Esophagus muscularis mucosa (tissue), 4 donors: ENCODE results near the gene ENTPD6. TPM values are rescaled to one million over a fixed set of nuclear protein-coding genes. Genes with fewer than 3 reads are reported as not detected.

Source experiments
- DNase-seq: peaks from one replicate; pipeline ENCODE4 v3.0.0-alpha.2; 2017; ENCODE audit errors: extremely low spot score
- H3K27ac ChIP-seq, 4 donors: fragments of 200-600 bp; sonication (generic); replicated peaks in 1 of 4; 1 replicate in 3 of 4; 2 replicates in 1 of 4; pipeline ENCODE4 v1.5.1; 2016 to 2019; ENCODE audit warnings: mild to moderate bottlenecking in 1 of 4
- H3K27me3 ChIP-seq, 4 donors: fragments of 200-600 bp; sonication (generic); one replicate each; pipeline versions ENCODE4 v1.5.1 to v1.6.0; 2016 to 2019
- H3K36me3 ChIP-seq, 4 donors: fragments of 200-600 bp; sonication (generic); one replicate each; pipeline ENCODE4 v1.5.1; 2016 to 2019
- H3K4me1 ChIP-seq, 4 donors: fragments of 200-600 bp; sonication (generic); one replicate each; pipeline ENCODE4 v1.5.1; 2016 to 2019
- H3K4me3 ChIP-seq, 4 donors: fragments of 200-600 bp; sonication (generic); 1 replicate in 2 of 4; 2 replicates in 2 of 4; pipeline ENCODE4 v1.5.1; 2016 to 2019; ENCODE audit warnings: mild to moderate bottlenecking in 4 of 4, moderate library complexity in 1 of 4
- H3K9me3 ChIP-seq, 4 donors: fragments of 200-600 bp; sonication (generic); 1 replicate in 3 of 4; 2 replicates in 1 of 4; pipeline ENCODE4 v1.5.1; 2016 to 2019
- EP300 ChIP-seq: sonication (generic); formaldehyde crosslinking; IDR thresholded peaks from one replicate; pipeline ENCODE4 v1.6.1; 2017; ENCODE audit warnings: antibody characterized with exemption
- POLR2A ChIP-seq: fragments of 450-650 bp; IDR thresholded peaks from one replicate; pipeline ENCODE4 v1.6.1; 2017; ENCODE audit warnings: antibody characterized with exemption, moderate library complexity, mild to moderate bottlenecking, low read depth
- POLR2AphosphoS5 ChIP-seq, 2 donors: sonication (generic); formaldehyde crosslinking; IDR thresholded peaks; one replicate each; pipeline ENCODE4 v1.6.1; 2017; ENCODE audit warnings: antibody characterized with exemption in 2 of 2
- WGBS: methylation state at CpG from one replicate; pipeline ENCODE4 v1.1.5; 2018; 5-methylcytosine and 5-hydroxymethylcytosine counted together
- intact Hi-C: fragments of 100-400 bp; cut with DNase I; formaldehyde crosslinking; loops from one replicate; pipeline ENCODE4 v1.15.1; 2023
- total RNA-seq, 4 donors: library from RNA; depleted of rRNA; stranded (reverse); fragments of >200 nt; gene quantifications; one replicate each; pipeline versions ENCODE4 v1.1.0 to v1.2.1, GENCODE V29; 2016
- TF ChIP-seq, protein P1 (sequence below), 3 experiments: fragments of 200-600 bp in 2 of 3; fragments of 450-650 bp in 1 of 3; sonication (generic) in 2 of 3; IDR thresholded peaks; one replicate each; pipeline ENCODE4 v1.5.1; 2017 to 2019; ENCODE audit warnings: antibody characterized with exemption in 3 of 3, mild to moderate bottlenecking in 2 of 3, moderate library complexity in 1 of 3

ENTPD6 gene
- total RNA-seq, 4 donors from 2014 or later, result 39.0 to 44.1 (median 43.5) TPM

DNA sequence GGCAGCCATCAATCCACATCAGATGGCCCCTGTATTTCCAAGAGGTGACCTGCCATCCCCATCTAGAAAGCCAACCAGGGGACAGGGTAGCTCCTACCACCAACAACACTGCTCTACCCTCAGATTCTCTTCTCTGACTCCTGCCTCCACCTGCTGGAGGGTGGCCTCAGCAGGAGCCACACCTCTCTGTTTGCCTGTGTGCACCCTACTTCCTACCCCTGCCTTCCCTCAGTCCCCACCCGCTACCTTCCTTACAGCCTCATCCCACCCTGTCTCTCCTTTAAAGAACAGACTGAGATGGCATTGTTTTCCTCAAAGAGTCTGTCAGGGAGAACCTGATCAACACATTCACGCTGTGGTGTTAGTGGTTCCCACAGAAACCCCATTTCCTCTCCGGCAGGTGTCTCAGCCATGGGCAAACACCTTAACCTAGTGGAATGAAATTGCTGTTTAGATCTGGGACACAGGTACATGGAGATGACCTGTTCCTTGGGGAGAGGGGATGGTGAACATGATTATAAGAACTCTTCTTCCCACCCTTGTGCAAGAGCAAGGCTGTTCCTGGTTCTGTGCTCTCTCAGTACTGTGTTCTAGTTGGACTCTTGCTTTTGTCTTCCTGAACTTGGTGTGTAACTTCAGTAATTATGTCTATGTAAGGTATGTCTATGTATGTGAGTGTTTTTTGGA lies 1.8 kb downstream of the ENTPD6 start:
- WGBS, result 100% methylated on average over 3 of the region's 3 CpGs
- Histone ChIP-seq H3K4me1 (peaks cover 41 to 57% (median 52%) of the 10 kb centered on the region in 4 donors), H3K27ac (peak overlapping the region; percentile 84 to 94 (median 89)), H3K36me3 (no peaks in the 10 kb centered on the region), H3K4me3 (peak overlapping the region in 3 of 4 donors; percentile 79 to 95 (median 95)), H3K27me3 (no peaks in the 10 kb centered on the region), H3K9me3 (no peaks in the 10 kb centered on the region)
- no peak for TF ChIP-seq POLR2AphosphoS5 (IDR thresholded peaks at IDR 0.05)
- TF ChIP-seq, protein P1, sequence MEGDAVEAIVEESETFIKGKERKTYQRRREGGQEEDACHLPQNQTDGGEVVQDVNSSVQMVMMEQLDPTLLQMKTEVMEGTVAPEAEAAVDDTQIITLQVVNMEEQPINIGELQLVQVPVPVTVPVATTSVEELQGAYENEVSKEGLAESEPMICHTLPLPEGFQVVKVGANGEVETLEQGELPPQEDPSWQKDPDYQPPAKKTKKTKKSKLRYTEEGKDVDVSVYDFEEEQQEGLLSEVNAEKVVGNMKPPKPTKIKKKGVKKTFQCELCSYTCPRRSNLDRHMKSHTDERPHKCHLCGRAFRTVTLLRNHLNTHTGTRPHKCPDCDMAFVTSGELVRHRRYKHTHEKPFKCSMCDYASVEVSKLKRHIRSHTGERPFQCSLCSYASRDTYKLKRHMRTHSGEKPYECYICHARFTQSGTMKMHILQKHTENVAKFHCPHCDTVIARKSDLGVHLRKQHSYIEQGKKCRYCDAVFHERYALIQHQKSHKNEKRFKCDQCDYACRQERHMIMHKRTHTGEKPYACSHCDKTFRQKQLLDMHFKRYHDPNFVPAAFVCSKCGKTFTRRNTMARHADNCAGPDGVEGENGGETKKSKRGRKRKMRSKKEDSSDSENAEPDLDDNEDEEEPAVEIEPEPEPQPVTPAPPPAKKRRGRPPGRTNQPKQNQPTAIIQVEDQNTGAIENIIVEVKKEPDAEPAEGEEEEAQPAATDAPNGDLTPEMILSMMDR (IDR thresholded peaks at IDR 0.05), result no peak
- TF ChIP-seq EP300, result no peak
- no peak for TF ChIP-seq POLR2A
- peak; percentile 85 for DNase-seq
- intact Hi-C loops, result loop anchor here (5.0 kb wide), 3 partner anchors 50 to 205 kb away; partner anchors contain the start of genes ABHD12, APMAP and PYGB

DNA sequence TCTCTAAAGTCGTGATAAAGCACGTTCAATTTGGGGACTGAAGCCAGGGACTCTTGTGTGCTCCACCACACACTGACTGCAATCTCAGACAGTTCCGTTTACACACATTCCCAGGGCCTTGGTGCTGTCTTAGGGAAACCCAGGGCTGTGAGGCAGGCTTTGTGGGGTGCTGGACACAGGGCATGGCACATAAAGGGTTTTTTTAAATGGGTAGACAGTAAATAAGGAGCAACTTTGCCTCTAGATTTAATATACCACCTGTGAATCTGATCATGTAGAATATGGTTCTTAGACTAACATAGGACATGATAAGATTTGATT lies 2.3 kb downstream of the ENTPD6 start:
- TF ChIP-seq POLR2A (no peak), POLR2AphosphoS5 (IDR thresholded peaks at IDR 0.05) (no peak), EP300 (no peak)
- TF ChIP-seq, protein P1 (IDR thresholded peaks at IDR 0.05), result no peak
- Histone ChIP-seq H3K4me3 (no peak overlapping the region), H3K9me3 (no peaks in the 10 kb centered on the region), H3K4me1 (peaks cover 41 to 57% (median 52%) of the 10 kb centered on the region in 4 donors), H3K27me3 (no peaks in the 10 kb centered on the region), H3K36me3 (no peaks in the 10 kb centered on the region), H3K27ac (peak overlapping the region; percentile 66 to 94 (median 89))
- intact Hi-C loops, result loop anchor here (5.0 kb wide), 3 partner anchors 49 to 206 kb away; partner anchors contain the start of genes ABHD12, APMAP and PYGB
- no peak for DNase-seq
- WGBS, result 55% methylated on average over 3 of the region's 3 CpGs

GRCh38 chr20:25198663-25199383 lies 3.3 kb downstream of the ENTPD6 start:
- no peak for DNase-seq
- Histone ChIP-seq H3K4me3 (no peak overlapping the region), H3K36me3 (no peaks in the 10 kb centered on the region), H3K27me3 (no peaks in the 10 kb centered on the region), H3K4me1 (peaks cover 41 to 57% (median 52%) of the 10 kb centered on the region in 4 donors), H3K9me3 (no peaks in the 10 kb centered on the region), H3K27ac (peak overlapping the region; percentile 41 to 94 (median 78))
- intact Hi-C loops, result loop anchor here (5.0 kb wide), 3 partner anchors 48 to 207 kb away; partner anchors contain the start of genes ABHD12, APMAP and PYGB
- TF ChIP-seq POLR2AphosphoS5 (IDR thresholded peaks at IDR 0.05) (peak in 1 of 2 donors; percentile 37), POLR2A (no peak)
- WGBS, result 67% methylated on average over 10 of the region's 11 CpGs

- Histone ChIP-seq H3K4me3 (no peak overlapping the region), H3K36me3 (no peaks in the 10 kb centered on the region), H3K27me3 (no peaks in the 10 kb centered on the region), H3K9me3 (no peaks in the 10 kb centered on the region), H3K27ac (peak overlapping the region; percentile 41 to 94 (median 78)), H3K4me1 (peaks cover 47 to 62% (median 54%) of the 10 kb centered on the region in 4 donors)
- no peak for DNase-seq
- TF ChIP-seq POLR2AphosphoS5 (IDR thresholded peaks at IDR 0.05) (no peak), EP300 (no peak), POLR2A (no peak)
- TF ChIP-seq, protein P1 (IDR thresholded peaks at IDR 0.05), result no peak
- 72% methylated on average over 5 of the region's 5 CpGs for WGBS
- intact Hi-C loops, result loop anchor here (5.0 kb wide), 3 partner anchors 48 to 207 kb away; partner anchors contain the start of genes ABHD12, APMAP and PYGB
Measured at GRCh38 chr20:25199473-25200260, 4.2 kb downstream of the ENTPD6 start.
